NAMALWA (cell line): ENCODE data around the gene STK24.
A peak's percentile ranks its signal among the peaks of the same experiment; 100 is the strongest.

Source experiments
- DNase-seq: peaks from one replicate; pipeline ENCODE4 v3.0.0-alpha.2; 2015; ENCODE audit warnings: low spot score

The STK24 gene

DNA sequence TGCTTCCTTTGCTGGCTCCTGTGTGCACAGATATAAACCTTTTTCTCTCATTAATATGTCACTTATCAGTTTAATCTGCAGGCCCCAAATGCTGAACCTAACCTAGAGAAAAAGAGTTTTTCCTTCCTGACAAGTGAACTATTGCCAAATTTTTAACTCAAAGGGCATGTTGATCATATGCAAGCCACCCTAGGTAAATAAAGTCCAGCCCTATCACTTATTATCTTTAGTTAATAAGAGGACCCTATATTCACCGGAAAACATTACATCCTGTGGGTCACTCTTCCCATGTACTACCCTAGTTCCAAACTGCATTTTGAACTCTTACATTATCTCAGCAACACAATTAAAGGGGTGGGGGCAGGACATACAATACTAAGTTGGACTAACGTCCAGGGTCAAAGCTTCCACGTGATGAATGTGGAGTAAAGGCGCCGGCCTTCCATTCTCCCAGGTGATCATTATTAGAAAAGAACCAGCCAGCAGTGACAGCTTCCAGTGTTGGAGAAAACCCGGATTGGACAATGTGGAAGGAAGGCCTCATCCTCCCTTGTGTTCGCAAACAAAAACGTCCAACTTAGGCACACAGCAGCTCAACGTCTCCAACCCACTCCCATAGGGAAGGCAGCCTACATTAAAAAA is 86.6 kb downstream of the STK24 start:
- DNase-seq, result no peak

DNA sequence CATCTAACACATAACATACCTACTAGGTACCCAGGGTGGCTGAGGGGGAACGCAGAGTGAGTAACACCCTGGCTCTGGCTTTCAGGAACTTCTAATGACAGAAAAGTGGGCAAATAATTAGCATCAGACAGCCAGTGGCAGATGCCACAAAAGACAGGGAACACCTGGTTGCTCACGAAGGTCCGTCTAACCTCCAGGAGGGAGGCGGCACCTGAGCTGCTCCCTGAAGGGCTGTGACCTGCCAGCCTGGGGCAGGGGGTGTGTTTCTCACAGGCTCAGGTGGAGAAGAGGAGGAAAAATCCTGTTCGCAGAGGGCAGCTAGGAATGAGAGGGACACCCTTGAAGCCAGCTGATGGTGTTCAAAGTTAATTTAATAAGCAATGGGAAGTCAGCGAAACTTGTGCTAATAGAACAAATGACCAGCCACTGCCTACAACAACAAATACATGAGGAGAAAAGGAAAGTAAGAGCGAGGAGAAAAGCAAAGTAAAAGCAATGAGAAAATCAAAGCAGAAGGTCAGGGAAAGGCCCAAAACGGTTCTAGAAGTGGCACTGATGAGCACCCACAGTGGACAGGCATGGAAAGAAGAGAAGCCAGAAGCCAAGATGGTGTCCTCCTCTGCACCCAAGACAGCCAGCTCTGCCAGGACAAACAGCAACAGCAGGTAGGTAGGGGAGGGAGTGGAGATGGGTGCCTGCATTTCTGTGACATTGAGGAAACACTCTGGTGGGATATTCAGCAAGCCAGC is 87.3 kb downstream of the STK24 start:
- DNase-seq, result peak; percentile 45

DNA sequence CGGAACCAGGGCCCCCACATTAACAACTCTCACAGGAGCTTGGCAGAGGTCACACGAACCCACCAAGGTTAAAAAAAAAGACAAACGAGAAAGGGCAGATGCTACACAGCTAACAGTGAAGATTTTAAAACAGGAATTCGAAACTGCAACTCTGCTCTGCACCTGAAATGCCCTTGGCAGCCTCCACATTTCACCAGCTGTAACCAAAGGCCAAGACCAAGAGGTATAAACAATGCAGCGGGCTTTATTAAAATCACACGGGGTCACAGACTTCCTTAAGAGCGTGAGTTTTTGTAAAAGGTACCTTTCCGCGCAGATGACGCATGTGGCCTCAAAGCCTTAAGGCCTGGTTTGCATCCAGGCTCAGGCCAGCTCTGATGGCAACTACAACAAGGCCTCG is 88.2 kb downstream of the STK24 start:
- peak; percentile 93 for DNase-seq

DNA sequence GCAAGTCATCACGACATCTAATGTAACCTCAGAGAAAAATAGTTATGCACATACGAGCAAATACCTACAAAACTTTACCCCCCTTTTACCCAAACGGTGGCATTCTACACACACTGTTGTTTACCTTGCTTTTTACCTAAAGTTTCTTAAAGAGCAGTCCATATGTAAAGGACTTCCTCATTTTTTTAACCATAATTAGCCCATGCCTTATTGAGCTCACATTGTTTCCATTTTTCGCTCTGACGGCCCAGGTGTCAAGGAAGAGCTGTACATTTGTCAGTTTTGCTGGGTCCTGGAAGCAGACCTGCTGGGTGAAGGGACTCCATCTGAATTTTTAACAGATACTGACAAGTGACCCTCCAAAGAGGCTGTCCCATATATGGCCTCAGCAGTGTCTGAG is 89.4 kb downstream of the STK24 start:
- DNase-seq, result peak; percentile 84

DNA sequence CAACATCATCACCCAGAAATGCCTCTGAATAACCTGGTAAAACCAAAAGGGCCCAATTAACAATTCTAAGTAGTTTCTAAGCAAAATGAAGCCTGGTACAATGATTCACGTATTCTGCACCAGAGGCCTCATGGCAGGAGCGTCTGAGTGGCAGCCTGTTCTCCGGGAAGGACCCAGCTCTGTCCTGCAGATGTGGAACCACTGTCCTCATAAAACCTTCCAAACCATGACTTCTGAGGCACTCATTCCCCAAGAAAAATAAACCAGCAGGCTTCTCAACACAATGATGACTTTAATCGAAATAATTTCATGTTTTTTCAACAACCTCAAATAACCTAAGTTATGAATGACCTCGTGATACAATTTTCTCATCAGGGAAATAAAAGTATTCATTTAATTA is 89.9 kb downstream of the STK24 start:
- no peak for DNase-seq

DNA sequence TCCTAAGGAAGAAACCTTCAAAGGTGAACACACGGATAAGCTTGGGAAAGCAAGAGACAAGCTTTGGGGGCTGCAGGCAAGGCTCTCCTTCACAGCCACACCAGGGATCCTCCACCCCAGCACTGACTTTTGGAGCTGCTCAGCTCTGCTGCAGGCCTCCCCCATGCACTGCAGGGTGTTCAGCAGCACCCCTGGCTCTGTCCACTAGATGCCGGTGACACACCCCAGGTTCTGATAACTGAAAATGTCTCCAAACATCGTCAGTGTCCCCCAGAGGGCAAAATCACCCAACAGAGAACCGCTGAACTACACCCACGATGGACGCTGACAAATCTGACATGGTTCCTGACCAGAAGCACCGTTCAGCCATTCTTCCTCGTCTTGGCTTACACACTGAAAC is 90.5 kb downstream of the STK24 start:
- no peak for DNase-seq

DNA sequence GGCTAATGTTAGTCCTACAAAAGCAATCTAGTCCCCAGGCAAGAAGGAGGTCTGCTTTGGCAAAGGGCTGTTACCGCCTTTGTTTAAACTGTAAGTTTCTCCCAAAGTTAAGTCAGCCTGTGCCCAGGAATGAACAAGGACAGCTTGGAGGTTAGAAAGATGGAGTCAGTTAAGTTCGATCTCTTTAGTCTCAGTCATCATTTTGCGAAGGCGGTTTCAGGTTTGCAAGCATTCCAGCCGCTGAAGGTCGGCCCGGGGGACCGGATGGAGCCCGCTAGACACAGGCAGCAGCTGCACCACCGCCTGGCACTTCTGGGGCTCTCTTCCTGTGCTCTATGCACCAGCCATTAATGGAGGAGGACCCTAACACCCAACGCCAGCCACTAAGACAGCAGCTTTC is 91.3 kb downstream of the STK24 start:
- no peak for DNase-seq

DNA sequence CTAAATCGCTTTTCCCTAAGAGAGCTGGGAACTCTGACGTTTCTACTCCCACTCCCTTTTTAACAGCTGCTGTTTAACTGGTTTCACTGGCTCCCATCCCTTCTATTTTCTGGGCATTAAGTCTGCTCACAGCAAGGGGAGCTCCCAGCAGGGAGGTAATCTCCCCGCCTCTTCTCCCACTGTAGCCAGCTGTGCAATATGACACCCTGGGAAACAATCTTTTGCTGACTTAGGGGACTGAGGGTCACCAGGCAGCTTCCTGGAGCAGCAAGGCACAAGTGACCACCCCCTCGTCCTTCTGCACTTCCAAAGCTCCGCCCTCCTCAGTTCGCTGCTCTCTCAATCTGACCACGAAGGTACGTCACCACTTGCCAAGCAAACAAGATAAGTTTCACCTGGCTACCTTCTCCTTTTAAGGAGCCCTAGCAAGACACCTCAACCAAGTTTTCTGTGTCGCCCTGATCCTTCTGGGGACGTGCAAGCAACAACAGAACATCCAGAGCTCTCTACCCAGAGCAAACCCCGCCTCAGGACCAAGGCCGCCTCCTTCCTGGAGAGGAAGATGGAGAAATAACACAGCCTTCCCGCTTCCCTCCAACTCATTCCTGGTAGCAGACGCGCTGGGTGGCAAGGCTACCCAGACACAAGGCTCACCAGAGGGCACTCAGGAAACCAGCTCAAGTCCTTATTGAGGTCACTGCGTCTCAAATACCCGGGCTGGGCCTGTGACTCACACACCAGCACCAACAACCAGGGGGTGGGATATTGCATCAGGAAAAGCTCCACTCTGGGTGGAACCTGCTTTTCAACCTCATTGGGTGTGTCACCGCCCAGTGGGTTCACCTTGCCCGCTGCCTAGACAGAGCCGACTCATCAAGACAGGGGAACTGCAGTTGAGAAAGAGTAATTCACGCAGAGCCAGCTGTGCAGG is 92.4 kb downstream of the STK24 start:
- DNase-seq, result no peak

DNA sequence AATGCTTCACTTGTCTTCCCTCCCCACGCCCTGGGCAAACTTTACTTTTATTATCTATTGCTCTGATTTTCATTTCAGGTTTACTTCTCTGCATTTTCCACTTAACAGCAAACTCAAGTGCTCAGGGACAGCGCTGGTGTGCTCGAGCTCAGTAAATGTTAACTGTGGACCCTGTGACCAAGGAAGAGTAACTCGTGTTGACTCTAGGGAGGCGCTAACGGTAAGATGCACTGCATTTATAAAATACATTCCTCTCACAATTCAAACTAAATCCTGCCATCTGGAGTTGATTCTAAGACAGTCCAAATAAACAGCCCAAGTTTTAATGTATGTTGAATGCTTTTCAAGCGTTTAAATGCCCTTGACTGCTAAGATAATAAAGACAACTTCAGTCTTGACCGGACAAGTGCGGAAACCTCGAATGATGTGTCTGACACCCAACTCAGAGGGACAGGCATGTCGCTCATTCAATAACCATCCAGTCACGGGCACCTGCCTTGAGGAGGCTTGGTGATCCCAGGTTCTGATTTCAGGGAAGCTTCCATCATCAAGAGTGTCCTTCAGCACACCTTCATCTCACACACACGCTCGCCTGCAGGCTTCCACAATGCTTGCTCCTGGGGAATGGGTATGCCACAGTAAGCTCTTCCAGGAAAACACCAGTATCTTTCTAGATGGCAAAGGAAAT is 93.2 kb downstream of the STK24 start:
- DNase-seq, result no peak

DNA sequence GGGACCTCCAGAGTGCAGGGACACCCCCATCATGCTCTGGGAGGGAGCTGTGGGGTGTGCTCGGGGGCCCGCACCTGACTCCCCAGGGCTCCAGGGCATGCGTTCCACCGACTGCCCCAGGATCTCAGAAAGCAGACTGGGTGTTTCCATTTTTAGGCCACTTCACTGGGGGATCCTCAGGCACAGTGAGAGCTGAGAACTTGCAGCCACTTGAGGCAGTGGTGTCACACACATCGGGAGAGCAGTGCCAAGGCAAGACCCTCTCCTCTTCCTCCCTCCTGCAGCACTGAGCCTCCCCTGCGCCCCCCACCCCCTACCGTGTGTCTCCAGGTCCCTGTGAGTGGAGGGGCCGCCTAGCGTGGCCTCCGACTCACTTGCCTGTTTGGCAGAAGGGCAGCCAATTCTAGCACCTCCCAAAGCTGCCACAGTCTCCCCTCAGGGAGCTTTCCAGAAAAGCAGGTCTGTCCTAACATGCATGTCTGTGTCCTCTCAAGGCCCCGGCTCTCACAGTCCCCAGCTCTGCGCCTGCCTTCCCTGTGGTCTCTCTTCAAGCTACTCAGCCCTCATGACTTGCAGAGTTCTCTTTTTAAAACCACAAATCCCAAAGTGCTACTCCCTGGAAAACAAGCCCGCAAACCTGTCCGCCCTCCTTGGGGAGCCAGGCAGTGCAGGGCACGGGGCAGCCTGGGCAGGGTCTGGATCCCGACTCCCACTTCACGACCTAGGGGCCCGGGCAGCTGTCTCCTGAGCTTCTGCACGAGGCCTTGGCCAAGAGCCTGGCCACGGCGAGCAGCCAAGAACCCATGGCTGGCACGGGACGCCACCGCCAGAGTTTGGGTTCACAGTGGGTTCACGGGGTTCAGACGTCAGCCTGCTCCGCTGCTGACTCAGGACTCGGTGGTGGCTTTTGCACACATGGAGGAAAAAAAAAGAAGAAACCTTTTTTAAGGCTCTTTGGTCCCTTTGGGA is 94.1 kb downstream of the STK24 start:
- peak; percentile 42 for DNase-seq

DNA sequence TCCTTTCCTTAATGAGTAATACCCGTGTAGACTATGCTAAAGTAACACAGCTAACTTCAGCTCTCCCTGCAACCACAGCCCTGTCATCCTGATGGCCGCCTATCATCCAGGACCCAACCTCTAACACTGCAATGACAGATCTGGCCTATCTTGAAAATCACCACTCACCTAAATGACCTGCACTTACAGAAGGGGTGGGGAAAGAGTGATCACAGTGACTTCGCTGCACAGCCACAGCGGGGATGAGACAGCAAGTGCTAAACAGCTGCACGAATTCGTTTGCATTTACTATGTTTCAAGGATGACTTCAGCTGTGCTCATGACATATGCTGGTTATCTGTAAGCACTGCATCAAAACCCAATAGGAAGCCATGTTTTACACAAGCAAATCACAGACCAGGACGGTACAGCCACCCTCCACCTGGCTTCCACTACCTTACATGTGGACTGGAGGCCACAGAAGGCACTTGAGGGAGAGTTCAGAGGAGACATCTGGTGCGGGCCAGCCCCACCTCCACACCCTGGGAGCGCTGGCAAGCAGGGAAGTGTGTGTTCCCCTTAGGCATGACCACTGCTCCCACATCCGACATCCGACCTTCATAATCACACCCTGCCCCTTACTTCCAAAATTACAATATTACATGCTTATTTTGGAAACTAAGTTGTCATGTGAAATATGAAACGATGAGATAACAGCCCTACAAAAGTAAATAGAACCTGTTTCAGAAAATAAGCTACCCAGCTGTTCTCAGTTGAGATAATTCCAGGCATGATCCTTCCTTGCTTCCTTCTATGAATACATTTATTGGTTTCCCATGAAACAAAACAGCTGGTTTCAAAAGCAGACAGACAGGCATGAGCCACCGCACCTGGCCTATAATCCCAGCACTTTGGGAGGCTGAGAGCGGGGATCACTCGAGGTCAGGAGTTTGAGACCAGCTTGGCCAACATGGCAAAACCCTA is 95.7 kb downstream of the STK24 start:
- DNase-seq, result peak; percentile 77

DNA sequence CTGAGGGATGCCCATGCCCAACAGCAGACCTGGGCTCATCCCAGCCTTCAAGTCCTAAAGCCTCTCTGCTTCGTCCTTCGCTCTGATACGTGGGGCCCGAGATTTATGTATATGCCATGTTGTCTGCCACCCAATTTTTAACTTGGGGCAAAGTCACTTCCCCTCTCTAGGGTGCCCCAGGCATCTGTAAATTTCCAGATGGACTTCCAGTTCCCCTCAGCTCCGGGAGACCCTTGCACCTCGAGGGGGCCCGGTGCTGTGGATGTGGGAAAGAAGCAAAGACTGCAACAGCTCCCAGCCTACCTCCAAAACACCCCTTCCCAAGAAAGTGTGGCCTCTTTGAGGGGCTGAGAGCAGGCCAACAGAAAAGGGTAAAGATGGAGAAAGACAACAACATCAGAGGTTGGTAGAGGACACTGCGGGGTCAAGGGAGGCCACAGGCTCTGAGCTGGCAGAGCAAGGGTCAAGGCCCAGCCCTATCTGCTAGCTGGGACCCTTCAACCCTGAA is 97.4 kb downstream of the STK24 start:
- no peak for DNase-seq

DNA sequence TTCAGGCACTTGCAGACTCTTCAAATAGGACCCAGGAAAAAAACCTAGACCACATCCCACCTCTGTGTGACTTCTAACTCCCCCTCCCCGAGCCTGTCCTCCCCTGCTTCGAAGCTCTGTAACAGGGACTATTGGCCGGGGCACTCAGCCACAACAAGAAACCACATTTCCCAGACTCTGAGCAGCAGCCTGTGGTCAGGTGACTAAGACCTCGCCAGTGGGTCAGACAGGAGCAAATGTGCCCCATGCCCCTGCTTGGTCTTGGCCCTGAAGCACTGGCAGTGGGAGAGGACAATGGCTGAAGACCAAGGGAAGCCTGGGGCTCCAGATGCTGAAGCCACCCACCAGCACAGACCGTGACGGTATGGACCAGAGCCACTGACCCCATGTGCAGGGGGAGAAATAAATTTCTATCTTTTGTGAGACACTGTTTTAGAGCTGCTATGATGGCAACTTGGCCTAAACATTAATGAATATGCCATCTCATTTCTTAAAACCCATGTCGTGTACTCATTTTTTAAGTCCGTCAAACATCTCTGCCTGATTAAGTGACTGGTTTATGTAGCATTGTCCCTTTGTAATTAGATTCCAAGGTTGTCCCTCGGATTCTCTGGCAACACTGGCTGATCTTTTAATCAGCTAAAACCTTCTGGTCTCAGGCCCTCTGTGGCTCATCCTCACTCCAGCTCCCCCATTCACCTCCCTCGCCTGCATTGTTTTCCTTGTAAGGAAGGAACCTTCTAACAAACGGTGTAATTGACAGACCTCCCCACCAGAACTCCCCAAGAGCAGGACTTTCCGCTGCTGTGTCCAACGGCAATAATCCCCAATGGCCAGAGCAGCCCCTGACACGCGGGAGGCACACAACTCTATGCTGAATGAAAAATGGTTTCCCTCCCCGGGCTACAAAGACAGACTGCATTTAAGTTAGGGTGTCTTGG is 98.4 kb downstream of the STK24 start:
- DNase-seq, result no peak

DNA sequence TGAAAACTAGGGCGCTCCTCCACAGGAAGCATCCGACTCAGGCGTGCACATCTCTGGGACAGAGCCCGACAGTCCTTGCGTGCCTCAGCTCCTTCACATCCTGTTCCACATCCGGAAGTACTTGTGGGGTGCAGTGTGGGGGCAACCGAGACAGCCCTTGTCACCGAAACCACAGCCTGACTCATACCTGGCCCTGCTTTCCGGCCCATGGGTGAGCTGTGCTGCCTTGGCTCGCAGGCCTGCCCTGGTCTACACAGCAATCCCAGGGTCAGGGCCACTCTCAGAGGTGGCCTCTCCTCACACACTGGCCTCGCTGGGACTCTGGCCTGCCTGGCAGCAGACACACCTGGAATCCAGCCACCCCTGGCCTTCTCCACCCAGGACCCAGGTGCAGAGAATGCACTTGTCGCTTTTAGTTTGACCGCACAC is 100.4 kb downstream of the STK24 start:
- no peak for DNase-seq

DNA sequence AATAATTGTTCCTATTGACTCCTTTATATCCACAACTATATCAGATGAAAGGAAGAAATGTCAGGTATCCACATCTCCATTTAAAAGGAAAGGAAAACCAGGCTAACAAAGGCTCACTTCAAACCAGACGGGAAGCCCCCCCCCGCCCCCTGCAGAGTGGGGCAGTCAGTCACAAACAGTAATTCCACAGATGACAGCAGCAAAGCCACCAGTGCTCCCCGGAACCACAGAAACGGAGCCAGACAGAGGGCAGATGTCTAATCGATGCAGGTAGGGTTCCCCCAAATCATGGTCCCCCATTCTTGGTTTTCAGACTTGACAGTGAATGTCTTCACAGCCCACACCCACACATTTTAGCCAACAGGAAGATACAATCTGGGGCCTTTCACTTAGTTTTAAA is 100.8 kb downstream of the STK24 start:
- no peak for DNase-seq

DNA sequence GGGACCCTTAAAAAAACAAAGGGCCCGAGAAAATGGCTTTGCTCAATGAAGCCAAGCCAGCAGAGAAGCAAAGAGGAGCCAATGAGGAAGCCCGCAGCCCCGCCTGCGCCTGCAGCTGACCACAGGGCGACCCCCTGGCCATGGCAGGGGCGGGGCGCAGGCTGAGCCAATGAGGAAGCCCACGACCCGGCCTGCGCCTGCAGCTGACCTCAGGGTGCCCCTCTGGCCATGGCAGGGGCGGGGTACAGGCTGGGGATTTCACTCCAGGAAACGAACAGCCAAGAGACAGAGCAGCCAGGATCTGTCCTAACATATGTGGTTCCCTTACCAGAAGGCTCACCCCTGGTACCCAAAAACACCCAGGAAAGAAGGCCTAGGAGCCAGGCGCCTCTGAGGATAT is 101.4 kb downstream of the STK24 start:
- no peak for DNase-seq

DNA sequence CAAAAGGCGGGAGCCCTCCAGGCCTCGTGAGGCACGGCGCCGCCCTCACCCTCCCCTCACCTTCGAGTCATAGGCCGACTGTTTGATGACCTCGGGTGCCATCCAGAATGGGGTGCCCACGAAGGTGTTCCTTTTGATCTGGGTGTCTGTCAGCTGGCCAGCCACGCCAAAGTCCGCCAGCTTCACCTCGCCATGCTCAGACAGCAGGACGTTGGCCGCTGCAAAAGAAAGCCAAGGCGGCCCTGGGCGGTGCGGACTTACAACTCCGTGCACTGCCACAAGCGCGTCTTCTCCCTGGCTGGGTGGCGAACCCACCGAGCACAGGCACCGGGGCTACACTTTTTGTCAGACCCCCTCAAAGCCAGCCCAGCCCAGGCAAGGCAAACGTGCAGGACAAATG is 102.1 kb downstream of the STK24 start:
- DNase-seq, result no peak

DNA sequence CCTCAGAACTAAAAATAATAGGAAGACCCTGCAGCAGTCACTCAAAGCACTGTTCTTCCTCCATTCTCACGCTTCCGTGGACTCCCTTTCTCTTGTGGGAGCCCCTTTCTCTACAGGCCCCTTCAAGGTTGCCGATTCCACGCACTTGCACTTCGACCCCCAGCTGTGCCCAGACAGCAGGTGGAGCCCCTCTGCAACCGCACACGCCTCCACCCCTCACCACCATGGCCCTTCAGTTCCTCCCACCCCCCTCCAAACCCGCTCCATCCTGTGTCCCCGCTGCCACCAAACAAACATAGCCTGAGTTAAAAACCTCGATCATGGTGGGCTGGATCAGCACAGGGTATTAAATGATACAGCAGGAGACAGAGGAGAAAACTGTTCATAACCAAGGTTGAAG is 102.6 kb downstream of the STK24 start:
- DNase-seq, result no peak

DNA sequence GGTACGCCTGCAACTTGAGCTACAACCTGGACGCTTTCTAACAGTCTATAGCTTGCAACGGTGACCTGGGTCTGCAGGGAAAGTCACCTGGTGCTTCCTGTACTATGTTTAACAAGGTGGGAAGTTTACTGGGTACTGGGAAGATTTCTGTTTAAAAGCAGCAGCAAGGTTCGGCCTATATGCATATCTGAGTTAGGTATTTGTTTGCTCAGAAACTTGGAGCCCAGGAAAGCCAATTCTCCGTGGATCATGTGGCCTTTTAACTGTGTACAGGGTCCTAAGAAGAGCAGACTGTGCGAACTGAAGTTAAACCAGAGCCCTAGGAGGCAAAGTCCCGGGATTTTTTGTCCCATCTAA is 103.1 kb downstream of the STK24 start:
- no peak for DNase-seq
